Mucosa of stomach (tissue), 1 donor: ENCODE results near the gene NTRK1.

ENCODE experiments used
- H3K27me3 ChIP-seq: one replicate; pipeline ENCODE4 v1.7.0; 2013; ENCODE audit warnings: mild to moderate bottlenecking, low read length; ENCODE audit not compliant: control insufficient read depth, insufficient read depth
- H3K36me3 ChIP-seq: one replicate; pipeline ENCODE4 v1.7.0; 2013; ENCODE audit warnings: low read length; ENCODE audit not compliant: control insufficient read depth, insufficient read depth
- H3K4me1 ChIP-seq: one replicate; pipeline ENCODE4 v1.7.0; 2013; ENCODE audit warnings: mild to moderate bottlenecking, low read length; ENCODE audit not compliant: control insufficient read depth, insufficient read depth
- H3K4me3 ChIP-seq: one replicate; pipeline ENCODE4 v1.7.0; 2013; ENCODE audit warnings: low read length
- H3K9ac ChIP-seq: one replicate; pipeline ENCODE4 v1.7.0; 2013; ENCODE audit warnings: mild to moderate bottlenecking, low read length, moderate library complexity
- H3K9me3 ChIP-seq: one replicate; pipeline ENCODE4 v1.7.0; 2013; ENCODE audit warnings: mild to moderate bottlenecking, low read length, moderate library complexity; ENCODE audit not compliant: control insufficient read depth
- donor health status: Pancreatic carcinoma.

The NTRK1 gene

GRCh38 chr1:156848461-156849150 is 12.1 kb upstream of the NTRK1 start:
- Histone ChIP-seq H3K4me1 (peaks cover 14% of the 10 kb centered on the region), H3K27me3 (peaks cover 71% of the 10 kb centered on the region), H3K9me3 (no peaks in the 10 kb centered on the region), H3K9ac (no peak overlapping the region), H3K36me3 (no peaks in the 10 kb centered on the region), H3K4me3 (no peak overlapping the region)

GRCh38 chr1:156849151-156849496 is 11.5 kb upstream of the NTRK1 start:
- Histone ChIP-seq H3K36me3 (no peaks in the 10 kb centered on the region), H3K27me3 (peaks cover 67% of the 10 kb centered on the region), H3K9me3 (no peaks in the 10 kb centered on the region), H3K4me3 (no peak overlapping the region), H3K4me1 (peaks cover 14% of the 10 kb centered on the region), H3K9ac (no peak overlapping the region)

- H3K27me3 ChIP-seq, result peaks cover 51% of the 10 kb centered on the region
- no peak overlapping the region for H3K4me3 ChIP-seq
- no peaks in the 10 kb centered on the region for H3K36me3 ChIP-seq
- peaks cover 8% of the 10 kb centered on the region for H3K4me1 ChIP-seq
- no peaks in the 10 kb centered on the region for H3K9me3 ChIP-seq
- no peak overlapping the region for H3K9ac ChIP-seq
Observed at GRCh38 chr1:156851779-156852417, 8.8 kb upstream of the NTRK1 start.

- Histone ChIP-seq H3K4me3 (no peak overlapping the region), H3K36me3 (no peaks in the 10 kb centered on the region), H3K4me1 (peaks cover 8% of the 10 kb centered on the region), H3K9me3 (no peaks in the 10 kb centered on the region), H3K27me3 (peaks cover 53% of the 10 kb centered on the region), H3K9ac (no peak overlapping the region)
Observed at GRCh38 chr1:156852418-156852874, 8.2 kb upstream of the NTRK1 start.

- Histone ChIP-seq H3K9ac (no peak overlapping the region), H3K9me3 (no peaks in the 10 kb centered on the region), H3K4me1 (peaks cover 8% of the 10 kb centered on the region), H3K4me3 (no peak overlapping the region), H3K27me3 (peaks cover 54% of the 10 kb centered on the region), H3K36me3 (no peaks in the 10 kb centered on the region)
Observed at GRCh38 chr1:156853761-156854160, 6.9 kb upstream of the NTRK1 start.

GRCh38 chr1:156854634-156855033 is 6.0 kb upstream of the NTRK1 start:
- no peak overlapping the region for H3K9ac ChIP-seq
- peaks cover 14% of the 10 kb centered on the region for H3K4me1 ChIP-seq
- H3K4me3 ChIP-seq, result no peak overlapping the region
- H3K27me3 ChIP-seq, result peaks cover 54% of the 10 kb centered on the region
- no peaks in the 10 kb centered on the region for H3K36me3 ChIP-seq
- H3K9me3 ChIP-seq, result no peaks in the 10 kb centered on the region

GRCh38 chr1:156856282-156856785 is 4.3 kb upstream of the NTRK1 start:
- H3K4me1 ChIP-seq, result peaks cover 21% of the 10 kb centered on the region
- H3K4me3 ChIP-seq, result no peak overlapping the region
- H3K36me3 ChIP-seq, result no peaks in the 10 kb centered on the region
- peaks cover 62% of the 10 kb centered on the region for H3K27me3 ChIP-seq
- no peak overlapping the region for H3K9ac ChIP-seq
- no peaks in the 10 kb centered on the region for H3K9me3 ChIP-seq

- H3K4me1 ChIP-seq, result peaks cover 15% of the 10 kb centered on the region
- H3K27me3 ChIP-seq, result peaks cover 66% of the 10 kb centered on the region
- H3K4me3 ChIP-seq, result no peak overlapping the region
- H3K9ac ChIP-seq, result no peak overlapping the region
- no peaks in the 10 kb centered on the region for H3K36me3 ChIP-seq
- no peaks in the 10 kb centered on the region for H3K9me3 ChIP-seq
Observed at GRCh38 chr1:156857532-156857931, 3.1 kb upstream of the NTRK1 start.

- H3K27me3 ChIP-seq, result peaks cover 75% of the 10 kb centered on the region
- peaks cover 14% of the 10 kb centered on the region for H3K4me1 ChIP-seq
- no peak overlapping the region for H3K9ac ChIP-seq
- no peaks in the 10 kb centered on the region for H3K36me3 ChIP-seq
- H3K4me3 ChIP-seq, result no peak overlapping the region
- no peaks in the 10 kb centered on the region for H3K9me3 ChIP-seq
Observed at GRCh38 chr1:156858555-156858956, 2.1 kb upstream of the NTRK1 start.

GRCh38 chr1:156858959-156859522 is 1.6 kb upstream of the NTRK1 start, which contains the start of gene INSRR:
Gene INSRR, minus strand, starts transcription at chr1:156859117. Its CDS starts 496 bp downstream, at chr1:156858621.
- Histone ChIP-seq H3K9me3 (no peaks in the 10 kb centered on the region), H3K9ac (no peak within 1 kb of the TSS), H3K27me3 (peaks cover 76% of the 10 kb centered on the region), H3K4me3 (no peak within 1 kb of the TSS), H3K36me3 (no peaks in the 10 kb centered on the region), H3K4me1 (peaks cover 14% of the 10 kb centered on the region)

GRCh38 chr1:156859523-156860112 is 1.0 kb upstream of the NTRK1 start:
- no peak overlapping the region for H3K9ac ChIP-seq
- H3K27me3 ChIP-seq, result peaks cover 79% of the 10 kb centered on the region
- H3K4me1 ChIP-seq, result peaks cover 14% of the 10 kb centered on the region
- H3K4me3 ChIP-seq, result no peak overlapping the region
- H3K36me3 ChIP-seq, result no peaks in the 10 kb centered on the region
- no peaks in the 10 kb centered on the region for H3K9me3 ChIP-seq

GRCh38 chr1:156860113-156860627 is 495 bp upstream of the NTRK1 start:
- no peak overlapping the region for H3K4me3 ChIP-seq
- H3K9me3 ChIP-seq, result no peaks in the 10 kb centered on the region
- peaks cover 14% of the 10 kb centered on the region for H3K4me1 ChIP-seq
- peaks cover 84% of the 10 kb centered on the region for H3K27me3 ChIP-seq
- no peak overlapping the region for H3K9ac ChIP-seq
- no peaks in the 10 kb centered on the region for H3K36me3 ChIP-seq
